K562 (cell line): ENCODE results near the gene MDM4. TPM values are rescaled to one million over a fixed set of nuclear protein-coding genes. Genes with fewer than 3 reads are reported as not detected.

Experiments
- FIP1L1 ChIP-seq: fragments of 200-400 bp; formaldehyde crosslinking; IDR thresholded peaks from 2 replicates; pipeline ENCODE4 v1.6.1; 2018; ENCODE audit warnings: mild to moderate bottlenecking, low read depth, low read length; ENCODE audit not compliant: poor library complexity, severe bottlenecking
- NFRKB ChIP-seq: fragments of 450-650 bp; IDR thresholded peaks from 2 replicates; pipeline ENCODE4 v1.6.1; 2016; ENCODE audit warnings: low read depth
- SMAD2 ChIP-seq: fragments of 150-350 bp; IDR thresholded peaks from 2 replicates; pipeline ENCODE4 v1.6.1; 2014; ENCODE audit warnings: low read depth, mild to moderate bottlenecking, low read length
- TRIM28 ChIP-seq: fragments of 450-650 bp; IDR thresholded peaks from 2 replicates; pipeline ENCODE4 v1.6.1; 2017
- ZNF197 ChIP-seq: fragments of 200-800 bp; sonication (Bioruptor generic); IDR thresholded peaks from 2 replicates; pipeline ENCODE4 v1.6.1; 2016; ENCODE audit warnings: low read depth, missing genetic modification characterization, missing compliant biosample characterization
- polyA plus RNA-seq, 8 experiments: library from polyadenylated mRNA; depleted of rRNA in 4 of 8; stranded (reverse) in 5 of 8; unstranded in 3 of 8; fragments of >200 nt; fragmentation: Nextera tagmentation in 2 of 8; fragmentation: Illumina TruSeq in 1 of 8; extraction: Ambion mirVana in 2 of 8; extraction: Trizol in 1 of 8; gene quantifications; 2 replicates each; pipeline versions ENCODE4 v1.2.1 to v1.2.3, GENCODE V29; 2011 to 2014; ENCODE audit warnings: inconsistent platforms in 1 of 8, missing spikeins in 1 of 8
- total RNA-seq, 7 experiments: library from RNA; depleted of rRNA in 6 of 7; stranded (reverse); fragments of >200 nt in 6 of 7; fragmentation: Illumina TruSeq in 2 of 7; extraction: Trizol in 2 of 7; gene quantifications; 2 replicates each; pipeline versions ENCODE4 v1.2.1 to v1.2.3, GENCODE V29; 2011 to 2021; ENCODE audit warnings: low replicate concordance in 1 of 7
- TF ChIP-seq, protein P1 (sequence below): fragments of 200-600 bp; sonication (generic); IDR thresholded peaks from one replicate; pipeline ENCODE4 v1.6.1; 2012; ENCODE audit warnings: mild to moderate bottlenecking, low read depth, low read length, inconsistent platforms
- TF ChIP-seq, protein P2 (sequence below), 2 experiments: IDR thresholded peaks in 1 of 2; conservative IDR thresholded peaks in 1 of 2; 2 replicates each; pipeline ENCODE4 v1.6.1; 2016; ENCODE audit warnings: low read depth in 2 of 2, mild to moderate bottlenecking in 1 of 2, missing compliant biosample characterization in 1 of 2, missing genetic modification characterization in 1 of 2, moderate library complexity in 1 of 2
- TF ChIP-seq, protein P3 (sequence below): IDR thresholded peaks from 2 replicates; pipeline ENCODE4 v1.6.1; 2016; ENCODE audit warnings: missing genetic modification characterization, missing compliant biosample characterization
- TF ChIP-seq, protein P4 (sequence below): fragments of 250-450 bp; sonication (Bioruptor Pico); IDR thresholded peaks from 2 replicates; pipeline ENCODE4 v1.5.1; 2021; ENCODE audit warnings: mild to moderate bottlenecking

MDM4 gene
- total and polyA plus RNA-seq, 9 of the 15 experiments (the other 6 are each of a cell fraction or from before 2014, with no cell fraction given): 3.3 to 61.7 (median 21.2) TPM

DNA sequence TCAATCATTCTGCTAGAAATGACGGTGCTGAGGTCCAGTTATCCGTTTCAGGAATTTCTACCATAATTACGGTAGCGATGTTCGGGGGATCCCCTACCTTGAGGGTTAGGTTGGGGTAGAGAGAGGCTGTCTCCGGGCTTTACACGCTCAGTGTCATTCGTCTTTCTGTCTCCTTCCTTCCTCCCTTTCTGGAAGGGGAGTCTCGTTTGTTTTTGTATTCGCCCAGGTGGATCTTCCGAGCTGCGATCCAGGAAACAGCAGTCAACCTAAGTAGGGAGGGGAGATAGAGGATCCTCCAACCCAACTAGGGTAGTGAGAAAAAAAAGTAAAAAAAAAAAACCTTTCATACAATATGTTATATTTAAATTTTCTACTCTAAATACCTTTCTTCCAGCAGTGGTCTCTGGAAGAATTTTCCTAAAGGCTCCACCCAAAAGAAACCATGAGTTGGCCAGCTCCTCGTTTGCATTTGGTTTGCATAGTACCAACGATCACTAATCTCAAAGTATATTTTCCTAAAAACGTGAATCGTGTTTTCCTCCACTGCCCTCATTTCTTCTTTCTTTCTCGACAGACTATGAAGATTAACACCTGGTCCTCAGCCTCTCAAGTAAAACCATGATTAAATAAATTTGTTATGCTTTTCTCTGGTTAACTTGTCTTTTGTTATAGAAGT, 21.0 kb upstream of the MDM4 start (continued):
- TF ChIP-seq, protein P1, sequence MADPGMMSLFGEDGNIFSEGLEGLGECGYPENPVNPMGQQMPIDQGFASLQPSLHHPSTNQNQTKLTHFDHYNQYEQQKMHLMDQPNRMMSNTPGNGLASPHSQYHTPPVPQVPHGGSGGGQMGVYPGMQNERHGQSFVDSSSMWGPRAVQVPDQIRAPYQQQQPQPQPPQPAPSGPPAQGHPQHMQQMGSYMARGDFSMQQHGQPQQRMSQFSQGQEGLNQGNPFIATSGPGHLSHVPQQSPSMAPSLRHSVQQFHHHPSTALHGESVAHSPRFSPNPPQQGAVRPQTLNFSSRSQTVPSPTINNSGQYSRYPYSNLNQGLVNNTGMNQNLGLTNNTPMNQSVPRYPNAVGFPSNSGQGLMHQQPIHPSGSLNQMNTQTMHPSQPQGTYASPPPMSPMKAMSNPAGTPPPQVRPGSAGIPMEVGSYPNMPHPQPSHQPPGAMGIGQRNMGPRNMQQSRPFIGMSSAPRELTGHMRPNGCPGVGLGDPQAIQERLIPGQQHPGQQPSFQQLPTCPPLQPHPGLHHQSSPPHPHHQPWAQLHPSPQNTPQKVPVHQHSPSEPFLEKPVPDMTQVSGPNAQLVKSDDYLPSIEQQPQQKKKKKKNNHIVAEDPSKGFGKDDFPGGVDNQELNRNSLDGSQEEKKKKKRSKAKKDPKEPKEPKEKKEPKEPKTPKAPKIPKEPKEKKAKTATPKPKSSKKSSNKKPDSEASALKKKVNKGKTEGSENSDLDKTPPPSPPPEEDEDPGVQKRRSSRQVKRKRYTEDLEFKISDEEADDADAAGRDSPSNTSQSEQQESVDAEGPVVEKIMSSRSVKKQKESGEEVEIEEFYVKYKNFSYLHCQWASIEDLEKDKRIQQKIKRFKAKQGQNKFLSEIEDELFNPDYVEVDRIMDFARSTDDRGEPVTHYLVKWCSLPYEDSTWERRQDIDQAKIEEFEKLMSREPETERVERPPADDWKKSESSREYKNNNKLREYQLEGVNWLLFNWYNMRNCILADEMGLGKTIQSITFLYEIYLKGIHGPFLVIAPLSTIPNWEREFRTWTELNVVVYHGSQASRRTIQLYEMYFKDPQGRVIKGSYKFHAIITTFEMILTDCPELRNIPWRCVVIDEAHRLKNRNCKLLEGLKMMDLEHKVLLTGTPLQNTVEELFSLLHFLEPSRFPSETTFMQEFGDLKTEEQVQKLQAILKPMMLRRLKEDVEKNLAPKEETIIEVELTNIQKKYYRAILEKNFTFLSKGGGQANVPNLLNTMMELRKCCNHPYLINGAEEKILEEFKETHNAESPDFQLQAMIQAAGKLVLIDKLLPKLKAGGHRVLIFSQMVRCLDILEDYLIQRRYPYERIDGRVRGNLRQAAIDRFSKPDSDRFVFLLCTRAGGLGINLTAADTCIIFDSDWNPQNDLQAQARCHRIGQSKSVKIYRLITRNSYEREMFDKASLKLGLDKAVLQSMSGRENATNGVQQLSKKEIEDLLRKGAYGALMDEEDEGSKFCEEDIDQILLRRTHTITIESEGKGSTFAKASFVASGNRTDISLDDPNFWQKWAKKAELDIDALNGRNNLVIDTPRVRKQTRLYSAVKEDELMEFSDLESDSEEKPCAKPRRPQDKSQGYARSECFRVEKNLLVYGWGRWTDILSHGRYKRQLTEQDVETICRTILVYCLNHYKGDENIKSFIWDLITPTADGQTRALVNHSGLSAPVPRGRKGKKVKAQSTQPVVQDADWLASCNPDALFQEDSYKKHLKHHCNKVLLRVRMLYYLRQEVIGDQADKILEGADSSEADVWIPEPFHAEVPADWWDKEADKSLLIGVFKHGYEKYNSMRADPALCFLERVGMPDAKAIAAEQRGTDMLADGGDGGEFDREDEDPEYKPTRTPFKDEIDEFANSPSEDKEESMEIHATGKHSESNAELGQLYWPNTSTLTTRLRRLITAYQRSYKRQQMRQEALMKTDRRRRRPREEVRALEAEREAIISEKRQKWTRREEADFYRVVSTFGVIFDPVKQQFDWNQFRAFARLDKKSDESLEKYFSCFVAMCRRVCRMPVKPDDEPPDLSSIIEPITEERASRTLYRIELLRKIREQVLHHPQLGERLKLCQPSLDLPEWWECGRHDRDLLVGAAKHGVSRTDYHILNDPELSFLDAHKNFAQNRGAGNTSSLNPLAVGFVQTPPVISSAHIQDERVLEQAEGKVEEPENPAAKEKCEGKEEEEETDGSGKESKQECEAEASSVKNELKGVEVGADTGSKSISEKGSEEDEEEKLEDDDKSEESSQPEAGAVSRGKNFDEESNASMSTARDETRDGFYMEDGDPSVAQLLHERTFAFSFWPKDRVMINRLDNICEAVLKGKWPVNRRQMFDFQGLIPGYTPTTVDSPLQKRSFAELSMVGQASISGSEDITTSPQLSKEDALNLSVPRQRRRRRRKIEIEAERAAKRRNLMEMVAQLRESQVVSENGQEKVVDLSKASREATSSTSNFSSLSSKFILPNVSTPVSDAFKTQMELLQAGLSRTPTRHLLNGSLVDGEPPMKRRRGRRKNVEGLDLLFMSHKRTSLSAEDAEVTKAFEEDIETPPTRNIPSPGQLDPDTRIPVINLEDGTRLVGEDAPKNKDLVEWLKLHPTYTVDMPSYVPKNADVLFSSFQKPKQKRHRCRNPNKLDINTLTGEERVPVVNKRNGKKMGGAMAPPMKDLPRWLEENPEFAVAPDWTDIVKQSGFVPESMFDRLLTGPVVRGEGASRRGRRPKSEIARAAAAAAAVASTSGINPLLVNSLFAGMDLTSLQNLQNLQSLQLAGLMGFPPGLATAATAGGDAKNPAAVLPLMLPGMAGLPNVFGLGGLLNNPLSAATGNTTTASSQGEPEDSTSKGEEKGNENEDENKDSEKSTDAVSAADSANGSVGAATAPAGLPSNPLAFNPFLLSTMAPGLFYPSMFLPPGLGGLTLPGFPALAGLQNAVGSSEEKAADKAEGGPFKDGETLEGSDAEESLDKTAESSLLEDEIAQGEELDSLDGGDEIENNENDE: peak; percentile 94
- TF ChIP-seq, protein P2, sequence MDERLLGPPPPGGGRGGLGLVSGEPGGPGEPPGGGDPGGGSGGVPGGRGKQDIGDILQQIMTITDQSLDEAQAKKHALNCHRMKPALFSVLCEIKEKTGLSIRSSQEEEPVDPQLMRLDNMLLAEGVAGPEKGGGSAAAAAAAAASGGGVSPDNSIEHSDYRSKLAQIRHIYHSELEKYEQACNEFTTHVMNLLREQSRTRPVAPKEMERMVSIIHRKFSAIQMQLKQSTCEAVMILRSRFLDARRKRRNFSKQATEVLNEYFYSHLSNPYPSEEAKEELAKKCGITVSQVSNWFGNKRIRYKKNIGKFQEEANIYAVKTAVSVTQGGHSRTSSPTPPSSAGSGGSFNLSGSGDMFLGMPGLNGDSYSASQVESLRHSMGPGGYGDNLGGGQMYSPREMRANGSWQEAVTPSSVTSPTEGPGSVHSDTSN (CRISPR knock-in tag; IDR thresholded peaks at IDR 0.05; ENCODE audit: low read depth): no peak
- TF ChIP-seq, protein P2 (tag; conservative IDR thresholded peaks at IDR 0.05; ENCODE audit: low read depth): 0 out of 2 replicates have a peak, but pooled peaks have one; percentile 7
- TF ChIP-seq SMAD2 (no peak), ZNF197 (CRISPR knock-in tag) (no peak), NFRKB (no peak), TRIM28 (no peak), FIP1L1 (no peak)
- TF ChIP-seq, protein P3, sequence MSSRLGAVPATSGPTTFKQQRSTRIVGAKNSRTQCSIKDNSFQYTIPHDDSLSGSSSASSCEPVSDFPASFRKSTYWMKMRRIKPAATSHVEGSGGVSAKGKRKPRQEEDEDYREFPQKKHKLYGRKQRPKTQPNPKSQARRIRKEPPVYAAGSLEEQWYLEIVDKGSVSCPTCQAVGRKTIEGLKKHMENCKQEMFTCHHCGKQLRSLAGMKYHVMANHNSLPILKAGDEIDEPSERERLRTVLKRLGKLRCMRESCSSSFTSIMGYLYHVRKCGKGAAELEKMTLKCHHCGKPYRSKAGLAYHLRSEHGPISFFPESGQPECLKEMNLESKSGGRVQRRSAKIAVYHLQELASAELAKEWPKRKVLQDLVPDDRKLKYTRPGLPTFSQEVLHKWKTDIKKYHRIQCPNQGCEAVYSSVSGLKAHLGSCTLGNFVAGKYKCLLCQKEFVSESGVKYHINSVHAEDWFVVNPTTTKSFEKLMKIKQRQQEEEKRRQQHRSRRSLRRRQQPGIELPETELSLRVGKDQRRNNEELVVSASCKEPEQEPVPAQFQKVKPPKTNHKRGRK (tag): peak; percentile 54; the same call in 1 of the 2 replicates
- TF ChIP-seq, protein P4, sequence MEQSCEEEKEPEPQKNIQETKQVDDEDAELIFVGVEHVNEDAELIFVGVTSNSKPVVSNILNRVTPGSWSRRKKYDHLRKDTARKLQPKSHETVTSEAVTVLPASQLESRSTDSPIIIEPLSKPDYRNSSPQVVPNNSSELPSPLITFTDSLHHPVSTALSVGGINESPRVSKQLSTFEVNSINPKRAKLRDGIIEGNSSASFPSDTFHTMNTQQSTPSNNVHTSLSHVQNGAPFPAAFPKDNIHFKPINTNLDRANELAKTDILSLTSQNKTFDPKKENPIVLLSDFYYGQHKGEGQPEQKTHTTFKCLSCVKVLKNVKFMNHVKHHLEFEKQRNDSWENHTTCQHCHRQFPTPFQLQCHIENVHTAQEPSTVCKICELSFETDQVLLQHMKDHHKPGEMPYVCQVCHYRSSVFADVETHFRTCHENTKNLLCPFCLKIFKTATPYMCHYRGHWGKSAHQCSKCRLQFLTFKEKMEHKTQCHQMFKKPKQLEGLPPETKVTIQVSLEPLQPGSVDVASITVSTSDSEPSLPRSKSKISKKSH (CRISPR knock-in tag): no peak
